DND-41 (cell line): Measurements from ENCODE around the gene BRCC3.

Experiments
- CTCF ChIP-seq: IDR thresholded peaks from 2 replicates; pipeline ENCODE4 v1.5.1; 2012; ENCODE audit warnings: borderline replicate concordance, low read length, moderate library complexity, mild to moderate bottlenecking; ENCODE audit not compliant: poor library complexity, severe bottlenecking; ENCODE audit errors: extremely low read depth
- EZH2 ChIP-seq: IDR thresholded peaks from 3 replicates; pipeline ENCODE4 v1.6.1; 2012; ENCODE audit warnings: borderline replicate concordance, low read depth, mild to moderate bottlenecking, moderate library complexity, low read length, inconsistent platforms; ENCODE audit not compliant: severe bottlenecking

GRCh38 chrX:155028877-155029291, 42.4 kb upstream of the BRCC3 start:
- TF ChIP-seq CTCF = no peak
- TF ChIP-seq EZH2 = no peak
